GM12878 (cell line): ENCODE results near the gene CCDC160. TPM values are rescaled to one million over a fixed set of nuclear protein-coding genes. Genes with fewer than 3 reads are reported as not detected.

ENCODE experiments used
- ATAC-seq: fragments of 200-7000 bp; cut with Tn5 transposase; 3 replicates; pipeline ENCODE4 v1.9.1; 2020; ENCODE audit warnings: mild to moderate bottlenecking, moderate library complexity
- BruUV-seq: library from RNA; stranded (reverse); fragments of 400-500 nt; replicated peaks from 2 replicates; lab custom pipeline; 2021; lab: Mats Ljungman, UMichigan
- CTCF ChIA-PET: fragments of 300-600 bp; sonication (Branson Sonifier 250); formaldehyde crosslinking; extraction: SDS; loops from one replicate; lab custom pipeline; 2021; ENCODE audit warnings: inconsistent platforms; lab: Yijun Ruan, JAX
- POLR2A ChIA-PET: fragments of 350-600 bp; formaldehyde crosslinking; extraction: SDS; loops from one replicate; lab custom pipeline; 2021; ENCODE audit warnings: inconsistent platforms; lab: Charles Lee
- RAD21 ChIA-PET: fragments of 300-600 bp; sonication (Branson Sonifier 250); formaldehyde crosslinking; loops from one replicate; lab custom pipeline; 2023; ENCODE audit warnings: antibody characterized with exemption; ENCODE audit not compliant: unreplicated experiment; lab: Charles Lee
- SMC1A ChIA-PET: fragments of 300-600 bp; sonication (Branson Sonifier 250); formaldehyde crosslinking; loops from one replicate; lab custom pipeline; 2023; ENCODE audit not compliant: unreplicated experiment, uncharacterized antibody; lab: Charles Lee
- DNase-seq: peaks from one replicate; pipeline ENCODE4 v3.0.0-alpha.2; 2011; ENCODE audit warnings: low read depth, low spot score
- FAIRE-seq: peaks from 3 replicates; lab custom pipeline; 2011; peaks lifted over from hg19 to GRCh38; lab: Jason Lieb, UNC
- H2AFZ ChIP-seq: 2 replicates; pipeline ENCODE4 v1.6.0; 2011; ENCODE audit warnings: low read depth, low read length, control low read depth; ENCODE audit not compliant: control insufficient read depth
- H3K27ac ChIP-seq: 2 replicates; pipeline ENCODE4 v1.5.1; 2011; ENCODE audit warnings: control low read depth; ENCODE audit not compliant: control insufficient read depth, insufficient read depth
- H3K27me3 ChIP-seq, 2 experiments: replicated peaks in 1 of 2; 2 replicates each; pipeline versions ENCODE4 v1.6.0 to v1.6.1; 2011; ENCODE audit warnings: low read length in 1 of 2; ENCODE audit not compliant: control insufficient read depth in 2 of 2, insufficient read depth in 2 of 2
- H3K36me3 ChIP-seq, 2 experiments: 2 replicates each; pipeline ENCODE4 v1.5.1; 2011; ENCODE audit warnings: low read length in 1 of 2; ENCODE audit not compliant: control insufficient read depth in 2 of 2, insufficient read depth in 2 of 2
- H3K4me1 ChIP-seq: 2 replicates; pipeline ENCODE4 v1.6.1; 2011; ENCODE audit warnings: mild to moderate bottlenecking, low read length, moderate library complexity, mixed read lengths; ENCODE audit not compliant: control insufficient read depth, insufficient read depth
- H3K4me2 ChIP-seq: 2 replicates; pipeline ENCODE4 v1.6.0; 2011; ENCODE audit warnings: control low read depth; ENCODE audit not compliant: control insufficient read depth, insufficient read depth
- H3K4me3 ChIP-seq: fragments of 200-600 bp; sonication (generic); 2 replicates; pipeline ENCODE4 v1.5.1; 2016
- H3K79me2 ChIP-seq: 2 replicates; pipeline ENCODE4 v1.6.0; 2011; ENCODE audit warnings: low read length; ENCODE audit not compliant: control insufficient read depth, insufficient read depth
- H3K9ac ChIP-seq: 2 replicates; pipeline ENCODE4 v1.8.0; 2011; ENCODE audit warnings: low read length, control low read depth, mixed read lengths; ENCODE audit not compliant: control insufficient read depth, insufficient read depth
- H3K9me3 ChIP-seq: replicated peaks from 3 replicates; pipeline ENCODE4 v1.5.1; 2011; ENCODE audit warnings: mild to moderate bottlenecking, low read length; ENCODE audit not compliant: control insufficient read depth, insufficient read depth
- H4K20me1 ChIP-seq: 2 replicates; pipeline ENCODE4 v1.6.0; 2011; ENCODE audit not compliant: control insufficient read depth, insufficient read depth
- ATF3 ChIP-seq: IDR thresholded peaks from 2 replicates; pipeline ENCODE4 v1.6.1; 2011; ENCODE audit warnings: low read depth, mild to moderate bottlenecking, low read length, moderate library complexity, borderline replicate concordance; ENCODE audit errors: extremely low read depth
- BMI1 ChIP-seq: fragments of 450-650 bp; IDR thresholded peaks from 2 replicates; pipeline ENCODE4 v1.6.1; 2016; ENCODE audit warnings: mild to moderate bottlenecking, moderate library complexity, borderline replicate concordance
- JUND ChIP-seq: IDR thresholded peaks from 2 replicates; pipeline ENCODE4 v1.6.1; 2012; ENCODE audit warnings: low read depth, mild to moderate bottlenecking, low read length, improper control_type of control experiment, moderate library complexity
- MLLT1 ChIP-seq: fragments of 450-650 bp; IDR thresholded peaks from 2 replicates; pipeline ENCODE4 v1.6.1; 2016; ENCODE audit warnings: mild to moderate bottlenecking
- NFYB ChIP-seq: IDR thresholded peaks from 2 replicates; pipeline ENCODE4 v1.6.1; 2011; ENCODE audit warnings: low read depth, mild to moderate bottlenecking, low read length, improper control_type of control experiment, moderate library complexity; ENCODE audit not compliant: insufficient read depth
- NKRF ChIP-seq: fragments of 450-650 bp; conservative IDR thresholded peaks from 2 replicates; pipeline ENCODE4 v1.6.1; 2017; ENCODE audit warnings: mild to moderate bottlenecking, moderate library complexity
- RAD21 ChIP-seq: IDR thresholded peaks from 2 replicates; pipeline ENCODE4 v1.6.1; 2011; ENCODE audit warnings: mild to moderate bottlenecking, low read depth, low read length, moderate library complexity; ENCODE audit not compliant: insufficient read depth
- RAD51 ChIP-seq: fragments of 450-650 bp; IDR thresholded peaks from 2 replicates; pipeline ENCODE4 v1.6.1; 2016; ENCODE audit warnings: moderate library complexity, mild to moderate bottlenecking, inconsistent platforms
- SPI1 ChIP-seq: IDR thresholded peaks from 2 replicates; pipeline ENCODE4 v1.6.1; 2011; ENCODE audit warnings: low read depth, mild to moderate bottlenecking, low read length, moderate library complexity, borderline replicate concordance; ENCODE audit not compliant: insufficient read depth
- TARDBP ChIP-seq: IDR thresholded peaks from 2 replicates; pipeline ENCODE4 v1.6.1; 2016; ENCODE audit warnings: borderline replicate concordance
- ZBED1 ChIP-seq: IDR thresholded peaks from 2 replicates; pipeline ENCODE4 v1.6.1; 2016; ENCODE audit warnings: borderline replicate concordance
- ZBTB4 ChIP-seq: fragments of 450-650 bp; formaldehyde crosslinking; IDR thresholded peaks from 2 replicates; pipeline ENCODE4 v1.4.0; 2022; ENCODE audit warnings: mild to moderate bottlenecking, moderate library complexity
- in situ Hi-C: fragments of 300-500 bp; cut with MboI; formaldehyde crosslinking; loops from 9 replicates; pipeline ENCODE4 v1.14.3; 2018; ENCODE audit warnings: mixed read lengths
- intact Hi-C: fragments of 100-400 bp; cut with micrococcal nuclease; formaldehyde crosslinking; loops from one replicate; pipeline ENCODE4 v1.14.2; 2022; ENCODE audit not compliant: unreplicated experiment
- polyA plus RNA-seq, 11 experiments: library from polyadenylated mRNA; depleted of rRNA in 4 of 11; unstranded in 6 of 11; stranded (reverse) in 5 of 11; fragments of >200 nt; fragmentation: Nextera tagmentation in 4 of 11; fragmentation: Illumina TruSeq in 1 of 11; extraction: Ambion mirVana in 4 of 11; extraction: Trizol in 1 of 11; gene quantifications; 1 replicate in 1 of 11; 2 replicates in 10 of 11; pipeline versions ENCODE4 v1.2.1 to v1.2.3, GENCODE V29; 2011 to 2016; ENCODE audit warnings: inconsistent platforms in 2 of 11, missing spikeins in 2 of 11, low read depth in 1 of 11
- total RNA-seq, 4 experiments: library from RNA; depleted of rRNA in 3 of 4; stranded (reverse); fragments of >200 nt in 3 of 4; fragmentation: Illumina TruSeq in 1 of 4; extraction: Trizol in 1 of 4; gene quantifications; 2 replicates each; pipeline versions ENCODE4 v1.2.1 to v1.2.3, GENCODE V29; 2013 to 2021

Gene CCDC160
- total and polyA plus RNA-seq, 10 of the 15 experiments (the other 5 are each of a cell fraction or from before 2014, with no cell fraction given), result not detected

- H3K4me3 ChIP-seq, result no peak overlapping the region
- H3K27me3 ChIP-seq, result no peaks in the 10 kb centered on the region
- POLR2A ChIA-PET, result interaction anchor here (0.7 kb wide), 1 partner anchor 326 kb away, joined by 4 read pairs; no protein-coding TSS in a partner anchor
- DNase-seq (no peak), FAIRE-seq (no peak), ATAC-seq (no peak)
- no peak overlapping the region for H3K4me2 ChIP-seq
- in situ Hi-C loops (no loop called here), intact Hi-C loops (no loop called here)
- BruUV-seq, result no TSS peak
- H3K9ac ChIP-seq, result no peak overlapping the region
- SMC1A ChIA-PET, result no interaction called here
- no peaks in the 10 kb centered on the region for H3K4me1 ChIP-seq
- RAD21 ChIA-PET, result no interaction called here
- no peak overlapping the region for H2AFZ ChIP-seq
- no peaks in the 10 kb centered on the region for H4K20me1 ChIP-seq
- H3K27ac ChIP-seq, result no peak overlapping the region
- CTCF ChIA-PET, result interaction anchor here (0.7 kb wide), 1 partner anchor 280 kb away, joined by 3 read pairs; no protein-coding TSS in a partner anchor
- H3K36me3 ChIP-seq, result no peaks in the 10 kb centered on the region
- no peak for TF ChIP-seq TARDBP
- no peak for TF ChIP-seq MLLT1
- TF ChIP-seq NFYB, result no peak
- no peak for TF ChIP-seq ZBED1
- TF ChIP-seq RAD51, result no peak
- no peak for TF ChIP-seq RAD21
- no peak for TF ChIP-seq ZBTB4 (CRISPR knock-in tag)
- no peak for TF ChIP-seq ATF3
- TF ChIP-seq JUND, result no peak
- no peak for TF ChIP-seq NKRF
- no peak for TF ChIP-seq SPI1
- TF ChIP-seq BMI1, result no peak
- no peaks in the 10 kb centered on the region for H3K9me3 ChIP-seq
- no peaks in the 10 kb centered on the region for H3K79me2 ChIP-seq
Observed at GRCh38 chrX:134210465-134210864, 26.5 kb upstream of the CCDC160 start.
